Measurements from ENCODE around the gene TADA2A.

GRCh38 chr17:37386462-37386861, 20.2 kb upstream of the TADA2A start:
- TF ChIP-seq CTCF (conservative IDR thresholded peaks at IDR 0.05; ENCODE audit: low read length) (no peak), EZH2phosphoT487 (IDR thresholded peaks at IDR 0.05; ENCODE audit: borderline replicate concordance, low read depth, low read length) (no peak)
